Rectal smooth muscle tissue (tissue), 1 donor: ENCODE data around the gene PRTN3.
"Not testable (repeated sequence)": the region's sequence is repeated elsewhere in the genome, so short reads cannot be mapped to it uniquely, and the experiment has no call there.

Experiments
- H3K27ac ChIP-seq: one replicate; pipeline ENCODE4 v1.7.0; 2013; ENCODE audit warnings: low read depth, low read length, inconsistent platforms
- H3K27me3 ChIP-seq: one replicate; pipeline ENCODE4 v1.7.0; 2013; ENCODE audit warnings: low read length; ENCODE audit not compliant: control insufficient read depth, insufficient read depth
- H3K36me3 ChIP-seq: one replicate; pipeline ENCODE4 v1.7.0; 2013; ENCODE audit warnings: low read length; ENCODE audit not compliant: control insufficient read depth, insufficient read depth
- H3K4me1 ChIP-seq: one replicate; pipeline ENCODE4 v1.7.0; 2013; ENCODE audit warnings: low read length; ENCODE audit not compliant: control insufficient read depth, insufficient read depth
- H3K4me3 ChIP-seq: one replicate; pipeline ENCODE4 v1.7.0; 2013; ENCODE audit warnings: low read length
- H3K9ac ChIP-seq: one replicate; pipeline ENCODE4 v1.7.0; 2013; ENCODE audit warnings: low read length

Gene PRTN3

GRCh38 chr19:815079-815774 lies 25.6 kb upstream of the PRTN3 start:
- H3K36me3 ChIP-seq, result peaks cover 11% of the 10 kb centered on the region

DNA sequence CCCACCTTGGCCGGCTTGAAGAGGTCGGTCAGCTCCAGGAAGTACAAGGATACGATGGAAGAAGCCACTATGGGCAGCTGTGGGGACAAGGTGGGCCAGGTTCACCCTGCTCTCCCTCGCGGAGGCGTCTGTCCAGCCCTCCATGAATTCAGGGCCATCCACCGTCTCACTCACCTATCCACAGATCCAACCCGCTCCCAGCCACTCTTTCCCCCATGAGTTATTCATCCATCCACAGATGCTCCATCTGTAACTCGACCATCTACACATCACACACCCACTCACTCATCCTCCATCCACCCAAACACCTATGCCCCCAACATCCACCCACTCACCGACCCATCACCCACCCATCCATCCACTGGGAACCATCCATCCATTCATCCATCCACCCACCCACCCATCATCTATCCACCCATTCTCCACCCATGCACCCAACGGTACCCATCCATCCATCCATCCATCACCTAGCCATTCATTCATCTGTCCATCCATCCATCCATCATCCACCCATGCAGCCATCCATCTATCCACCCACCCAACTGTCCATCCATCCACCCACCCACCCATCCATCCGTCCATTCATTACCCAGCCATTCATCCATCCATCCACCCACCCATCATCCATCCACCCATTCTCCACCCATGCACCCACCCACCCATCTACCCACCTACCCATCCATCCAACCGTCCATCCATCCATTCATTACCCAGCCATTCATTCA lies 24.9 kb upstream of the PRTN3 start:
- Histone ChIP-seq H3K9ac (no peak overlapping the region), H3K4me3 (no peak overlapping the region), H3K27ac (no peak overlapping the region), H3K27me3 (no peaks in the 10 kb centered on the region), H3K4me1 (no peaks in the 10 kb centered on the region), H3K36me3 (peaks cover 6% of the 10 kb centered on the region)

More at GRCh38 chr19:815079-815774, 25.6 kb upstream of the PRTN3 start:
- Histone ChIP-seq H3K9ac (no peak overlapping the region), H3K4me3 (no peak overlapping the region), H3K4me1 (no peaks in the 10 kb centered on the region), H3K27ac (no peak overlapping the region), H3K27me3 (no peaks in the 10 kb centered on the region)

DNA sequence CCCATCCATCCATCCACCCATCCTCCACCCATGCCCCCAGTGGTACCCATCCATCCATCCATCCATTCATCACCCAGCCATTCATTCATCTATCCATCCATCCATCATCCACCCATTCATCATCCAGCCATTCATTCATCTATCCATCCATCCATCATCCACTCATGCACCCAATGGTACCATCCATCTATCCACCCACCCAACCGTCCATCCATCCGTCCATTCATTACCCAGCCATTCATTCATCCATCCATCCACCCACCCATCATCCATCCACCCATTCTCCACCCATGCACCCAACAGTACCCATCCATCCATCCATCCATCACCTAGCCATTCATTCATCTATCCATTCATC lies 24.3 kb upstream of the PRTN3 start:
- Histone ChIP-seq H3K9ac (no peak overlapping the region), H3K4me3 (no peak overlapping the region), H3K4me1 (no peaks in the 10 kb centered on the region), H3K27ac (no peak overlapping the region), H3K36me3 (peaks cover 5% of the 10 kb centered on the region), H3K27me3 (no peaks in the 10 kb centered on the region)

DNA sequence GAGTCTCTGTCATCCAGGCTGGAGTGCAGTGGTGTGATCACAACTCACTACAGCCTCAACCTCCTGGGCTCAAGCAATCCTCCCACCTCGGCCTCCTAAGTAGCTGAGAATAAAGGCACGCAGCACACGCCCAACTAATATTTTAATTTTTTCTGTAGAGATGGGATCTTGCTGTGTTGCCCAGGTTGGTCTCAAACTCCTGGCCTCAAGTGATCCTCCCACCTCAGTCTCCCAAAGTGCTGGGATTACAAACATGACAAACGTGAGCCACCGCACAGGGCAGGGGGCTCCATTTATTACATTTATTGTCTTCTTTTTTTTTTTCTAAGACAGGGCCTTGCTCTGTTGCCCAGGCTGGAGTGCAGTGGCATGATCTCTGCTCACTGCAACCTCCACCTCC lies 20.6 kb upstream of the PRTN3 start:
- not testable (repeated sequence) for H3K27ac ChIP-seq, H3K4me3 ChIP-seq, H3K9ac ChIP-seq, H3K27me3 ChIP-seq, H3K36me3 ChIP-seq, H3K4me1 ChIP-seq

DNA sequence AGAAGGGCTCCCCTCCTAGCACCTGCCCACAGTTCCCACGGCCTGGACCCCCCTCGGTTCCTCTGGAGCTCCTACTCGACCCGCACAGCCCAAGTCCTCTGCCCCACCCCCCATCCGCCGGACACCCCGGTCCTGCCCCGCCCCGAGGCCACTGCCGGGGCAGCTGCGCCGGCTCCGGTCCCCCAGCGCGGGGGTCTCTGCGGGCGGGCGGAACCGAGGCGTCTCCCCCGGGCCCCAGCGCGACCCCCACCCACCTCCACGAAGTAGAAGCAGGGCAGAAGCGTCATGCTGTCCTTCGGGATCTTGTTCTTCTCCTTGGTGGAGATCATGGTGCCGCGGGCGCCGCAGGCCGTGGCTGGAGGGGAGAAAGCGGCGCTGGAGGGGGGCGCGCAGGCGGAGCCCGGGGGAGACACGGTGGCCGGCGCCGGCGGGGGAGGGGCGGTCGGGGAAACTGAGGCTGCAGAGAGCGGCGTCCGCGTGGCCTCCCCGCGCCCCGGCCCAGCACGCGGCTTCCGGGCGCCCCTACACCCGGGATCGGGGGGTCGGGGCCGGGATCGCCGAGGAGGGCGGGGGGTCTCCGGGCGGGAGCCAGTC lies 19.5 kb upstream of the PRTN3 start:
- Histone ChIP-seq H3K4me1 (no peaks in the 10 kb centered on the region), H3K4me3 (no peak overlapping the region), H3K27ac (no peak overlapping the region), H3K27me3 (peaks cover 6% of the 10 kb centered on the region), H3K36me3 (no peaks in the 10 kb centered on the region), H3K9ac (no peak overlapping the region)

DNA sequence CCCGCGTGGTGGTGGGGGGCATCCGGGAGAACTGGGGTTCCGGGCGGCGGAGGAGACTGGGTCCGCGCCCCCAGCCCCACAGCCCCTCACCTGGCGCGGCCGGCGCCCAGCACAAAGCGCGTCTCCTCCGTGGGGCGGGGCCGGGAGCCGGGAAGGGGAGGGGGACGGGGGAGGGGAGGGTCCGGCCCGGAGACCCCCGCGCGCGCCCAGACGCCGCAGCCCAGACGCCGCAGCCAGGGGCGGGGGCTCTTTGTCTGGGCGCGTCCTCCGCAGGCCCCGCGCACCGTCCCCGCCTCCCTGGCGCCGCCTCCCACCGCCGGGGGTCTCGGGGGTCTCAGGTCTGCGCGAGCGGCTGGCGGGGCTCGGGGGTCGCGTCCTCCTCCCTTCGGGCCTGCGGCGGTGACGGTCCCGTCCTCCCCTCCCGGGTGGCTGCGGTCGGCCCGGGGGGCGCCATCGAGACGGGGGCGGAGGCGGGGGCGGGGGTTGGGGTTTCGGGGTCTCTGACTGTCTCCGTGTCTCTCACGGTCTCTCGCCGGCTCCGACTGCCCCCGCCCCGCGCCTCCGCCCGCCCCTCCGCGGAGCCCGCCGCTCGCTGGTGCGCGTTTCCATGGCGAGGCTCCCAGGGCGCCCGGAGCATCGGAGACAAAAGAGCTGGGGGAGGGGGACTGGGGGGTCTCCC lies 18.8 kb upstream of the PRTN3 start, which contains the start of gene PLPPR3:
PLPPR3 (minus strand) TSS at position 131 of the 679 bp plus-strand sequence. CDS start 396 bp downstream, outside the sequence.
- Histone ChIP-seq H3K9ac (no peak within 1 kb of the TSS), H3K27me3 (peaks cover 6% of the 10 kb centered on the region), H3K4me1 (no peaks in the 10 kb centered on the region), H3K4me3 (no peak within 1 kb of the TSS), H3K27ac (no peak within 1 kb of the TSS), H3K36me3 (no peaks in the 10 kb centered on the region)

DNA sequence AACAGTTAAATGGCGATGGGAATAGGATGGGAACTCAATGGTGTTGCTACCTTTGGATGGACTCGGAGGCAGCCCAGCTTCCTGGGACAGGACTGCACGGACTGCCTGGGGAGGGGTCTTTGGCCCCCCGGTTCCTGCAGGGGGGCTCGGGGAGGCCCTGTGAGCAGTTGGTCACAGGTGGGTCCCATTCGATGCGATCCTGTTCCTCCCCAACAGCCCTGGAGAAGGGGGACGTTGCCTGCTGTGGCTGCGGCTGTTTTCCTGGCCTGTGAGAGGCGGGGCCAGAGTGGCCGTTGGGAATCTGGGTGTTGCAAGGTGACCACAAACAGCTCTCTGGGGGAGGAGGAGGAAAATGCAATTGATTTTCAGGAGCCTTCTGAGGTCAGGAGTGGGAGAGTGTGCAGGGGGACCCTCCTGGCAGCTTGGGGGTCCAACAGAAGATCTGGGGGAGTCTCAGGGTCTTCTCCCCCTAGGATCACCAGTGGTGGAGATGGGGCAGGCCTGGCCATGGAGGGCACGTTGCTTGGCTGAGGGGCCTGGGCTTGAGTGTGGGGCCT lies 17.2 kb upstream of the PRTN3 start:
- Histone ChIP-seq H3K9ac (no peak overlapping the region), H3K4me3 (no peak overlapping the region), H3K4me1 (no peaks in the 10 kb centered on the region), H3K27me3 (peaks cover 6% of the 10 kb centered on the region), H3K27ac (no peak overlapping the region), H3K36me3 (no peaks in the 10 kb centered on the region)

GRCh38 chr19:824885-825284 lies 15.9 kb upstream of the PRTN3 start:
- no peak overlapping the region for H3K9ac ChIP-seq
- no peaks in the 10 kb centered on the region for H3K36me3 ChIP-seq
- H3K27me3 ChIP-seq, result peaks cover 9% of the 10 kb centered on the region
- no peaks in the 10 kb centered on the region for H3K4me1 ChIP-seq
- no peak overlapping the region for H3K27ac ChIP-seq
- H3K4me3 ChIP-seq, result no peak overlapping the region

DNA sequence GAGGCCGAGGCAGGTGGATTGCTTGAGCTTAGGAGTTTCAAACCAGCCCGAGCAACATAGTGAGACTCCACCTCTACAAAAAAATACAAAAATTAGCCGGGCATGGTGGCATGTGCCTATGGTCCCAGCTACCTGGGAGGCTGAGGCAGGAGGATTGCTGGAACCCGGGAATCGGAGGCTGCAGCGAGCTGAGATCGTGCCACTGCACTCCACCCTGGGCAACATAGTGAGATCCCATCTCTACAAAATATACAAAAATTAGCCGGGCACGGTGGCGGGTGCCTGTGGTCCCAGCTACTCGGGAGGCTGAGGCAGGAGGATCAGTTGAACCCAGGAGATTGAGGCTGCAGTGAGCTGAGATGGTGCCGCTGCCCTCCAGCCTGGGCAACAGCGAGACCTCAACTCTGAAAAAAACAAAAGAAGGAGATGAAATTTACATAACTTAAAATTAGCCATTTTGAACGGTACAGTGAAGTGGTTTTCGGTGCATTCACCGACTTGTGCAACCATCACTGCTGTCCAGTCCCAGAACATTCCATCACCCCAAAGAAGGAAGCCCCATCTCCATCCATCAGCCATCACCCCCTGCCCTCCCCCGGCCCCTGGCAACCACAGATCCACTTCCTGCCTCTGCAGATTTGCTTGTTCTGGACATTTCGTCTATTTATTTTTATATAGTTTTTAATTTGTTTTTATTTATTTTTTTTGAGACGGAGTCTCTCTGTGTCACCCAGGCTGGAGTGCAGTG lies 14.7 kb upstream of the PRTN3 start:
- Histone ChIP-seq H3K27me3 (peaks cover 9% of the 10 kb centered on the region), H3K36me3 (no peaks in the 10 kb centered on the region), H3K4me1 (no peaks in the 10 kb centered on the region), H3K27ac (no peak overlapping the region), H3K9ac (no peak overlapping the region), H3K4me3 (no peak overlapping the region)

GRCh38 chr19:827314-827709 lies 13.5 kb upstream of the PRTN3 start:
- H3K27me3 ChIP-seq, result peaks cover 17% of the 10 kb centered on the region

GRCh38 chr19:827710-828321 lies 13.0 kb upstream of the PRTN3 start, which contains the start of gene AZU1:
Gene AZU1 (plus strand): TSS chr19:827837. CDS start chr19:827847, 10 bp downstream.
- Histone ChIP-seq H3K4me1 (no peaks in the 10 kb centered on the region), H3K4me3 (no peak within 1 kb of the TSS), H3K9ac (no peak within 1 kb of the TSS), H3K36me3 (no peaks in the 10 kb centered on the region), H3K27ac (no peak within 1 kb of the TSS), H3K27me3 (peaks cover 17% of the 10 kb centered on the region)

More at GRCh38 chr19:827314-827709, 13.5 kb upstream of the PRTN3 start:
- Histone ChIP-seq H3K9ac (no peak overlapping the region), H3K4me3 (no peak overlapping the region), H3K27ac (no peak overlapping the region), H3K4me1 (no peaks in the 10 kb centered on the region), H3K36me3 (no peaks in the 10 kb centered on the region)
